DND-41 (cell line): ENCODE results near the gene CARD9.

Experiments
- CTCF ChIP-seq: IDR thresholded peaks from 2 replicates; pipeline ENCODE4 v1.5.1; 2012; ENCODE audit warnings: borderline replicate concordance, low read length, moderate library complexity, mild to moderate bottlenecking; ENCODE audit not compliant: poor library complexity, severe bottlenecking; ENCODE audit errors: extremely low read depth
- EZH2 ChIP-seq: IDR thresholded peaks from 3 replicates; pipeline ENCODE4 v1.6.1; 2012; ENCODE audit warnings: borderline replicate concordance, low read depth, mild to moderate bottlenecking, moderate library complexity, low read length, inconsistent platforms; ENCODE audit not compliant: severe bottlenecking

DNA sequence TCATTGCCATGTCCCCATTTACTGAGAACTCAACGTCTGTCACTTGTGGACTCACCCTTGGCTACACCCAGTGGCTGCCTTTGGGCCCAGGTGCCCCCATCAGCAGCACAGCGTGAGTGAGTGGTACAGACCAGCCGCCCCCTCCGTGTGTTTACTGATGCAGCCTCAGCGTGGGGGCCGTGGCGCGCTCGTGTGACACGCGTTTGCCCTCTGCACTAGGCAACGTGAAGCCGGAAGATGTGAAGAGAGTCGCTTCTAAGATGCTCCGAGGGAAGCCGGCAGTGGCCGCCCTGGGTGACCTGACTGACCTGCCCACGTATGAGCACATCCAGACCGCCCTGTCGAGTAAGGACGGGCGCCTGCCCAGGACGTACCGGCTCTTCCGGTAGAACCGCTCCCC is 49.4 kb upstream of the CARD9 start:
- TF ChIP-seq CTCF (no peak), EZH2 (no peak)
